Testis (tissue), 3 donors: ENCODE measurements around the gene FAM162A. TPM values are rescaled to one million over a fixed set of nuclear protein-coding genes. Genes with fewer than 3 reads are reported as not detected.

Source experiments
- DNase-seq: peaks from one replicate; pipeline ENCODE4 v3.0.0-alpha.2; 2019
- H3K27ac ChIP-seq, 2 donors: fragments of 200-600 bp; sonication (generic); one replicate each; pipeline ENCODE4 v1.5.1; 2019
- H3K27me3 ChIP-seq: fragments of 200-600 bp; sonication (generic); one replicate; pipeline ENCODE4 v1.5.1; 2019
- H3K36me3 ChIP-seq: fragments of 200-600 bp; sonication (generic); one replicate; pipeline ENCODE4 v1.5.1; 2017; ENCODE audit warnings: low read depth; ENCODE audit errors: missing control alignments
- H3K4me1 ChIP-seq: fragments of 200-600 bp; sonication (generic); one replicate; pipeline ENCODE4 v1.5.1; 2019
- H3K4me3 ChIP-seq, 2 donors: fragments of 200-600 bp; sonication (generic); one replicate each; pipeline ENCODE4 v1.5.1; 2017 to 2019
- H3K9me3 ChIP-seq: fragments of 200-600 bp; sonication (generic); one replicate; pipeline ENCODE4 v1.5.1; 2017
- POLR2A ChIP-seq: fragments of 450-650 bp; IDR thresholded peaks from one replicate; pipeline ENCODE4 v1.6.1; 2017; ENCODE audit warnings: antibody characterized with exemption, mild to moderate bottlenecking, moderate library complexity
- WGBS, 2 donors: methylation state at CpG; one replicate each; pipeline ENCODE4 v1.1.5; 2018; 5-methylcytosine and 5-hydroxymethylcytosine counted together
- intact Hi-C: fragments of 100-400 bp; cut with DNase I; formaldehyde crosslinking; loops from one replicate; pipeline ENCODE4 v1.15.1; 2023; ENCODE audit warnings: low total_unique reads
- polyA plus RNA-seq: library from polyadenylated mRNA; stranded (reverse); fragments of 350-450 nt; fragmentation: Illumina TruSeq; extraction: RNeasy Lipid Tissue Mini Kit (QIAGEN cat#74804); gene quantifications from one replicate; pipeline ENCODE4 v1.2.3, GENCODE V29; 2014; ENCODE audit warnings: low read depth, low replicate concordance; ENCODE audit not compliant: insufficient read depth
- total RNA-seq, 2 donors: library from RNA; depleted of rRNA; stranded (reverse); fragments of >200 nt; gene quantifications; one replicate each; pipeline ENCODE4 v1.2.3, GENCODE V29; 2016
- TF ChIP-seq, protein P1 (sequence below), 3 experiments: fragments of 450-650 bp in 2 of 3; fragments of 200-600 bp in 1 of 3; sonication (generic) in 1 of 3; IDR thresholded peaks; one replicate each; pipeline ENCODE4 v1.5.1; 2016 to 2019; ENCODE audit warnings: antibody characterized with exemption in 3 of 3, mild to moderate bottlenecking in 2 of 3, moderate library complexity in 1 of 3

Gene FAM162A
- total and polyA plus RNA-seq, 3 donors from 2014 or later: 16.0 to 77.7 (median 17.7) TPM

DNA sequence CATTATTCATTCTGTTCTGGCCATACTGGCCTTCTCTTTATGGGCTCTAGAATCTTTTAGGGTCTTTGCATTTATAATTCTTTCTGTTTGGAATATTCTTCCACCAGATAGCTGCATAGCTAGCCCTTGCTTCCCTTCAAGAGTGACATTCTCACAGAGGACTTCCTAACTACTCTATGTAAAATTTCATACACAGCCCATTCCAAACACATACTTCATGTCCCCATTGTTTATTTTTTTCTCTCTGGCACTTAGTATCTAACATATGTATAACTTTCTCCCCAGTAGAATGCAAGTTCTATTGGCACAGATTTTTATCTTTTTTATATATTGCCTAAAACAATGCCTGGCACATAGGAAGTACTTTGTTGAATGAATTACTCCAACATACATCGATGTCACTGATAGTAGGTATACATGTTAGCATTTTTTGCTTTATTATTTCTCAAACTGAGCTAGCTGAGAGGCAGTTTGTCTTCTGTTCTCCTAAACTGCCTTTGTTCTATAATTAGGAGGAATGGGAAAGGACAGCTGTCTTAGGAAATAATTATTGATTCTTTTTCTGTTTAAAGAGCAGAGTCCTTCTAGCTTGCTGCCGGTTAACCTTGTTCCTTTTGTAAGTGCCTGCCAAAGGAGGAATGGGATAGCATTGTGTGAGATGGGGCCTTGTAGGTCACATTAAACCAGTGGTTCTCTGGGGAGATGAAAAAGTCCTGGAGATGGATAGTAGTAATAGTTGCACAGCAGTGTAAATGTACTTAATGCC is 7.9 kb downstream of the FAM162A start:
- Histone ChIP-seq H3K9me3 (no peaks in the 10 kb centered on the region), H3K27ac (peak overlapping the region in 1 of 2 donors; percentile 36), H3K27me3 (no peaks in the 10 kb centered on the region), H3K4me3 (no peak overlapping the region), H3K4me1 (peaks cover 7% of the 10 kb centered on the region), H3K36me3 (no peaks in the 10 kb centered on the region)
- intact Hi-C loops: no loop called here
- TF ChIP-seq, protein P1, sequence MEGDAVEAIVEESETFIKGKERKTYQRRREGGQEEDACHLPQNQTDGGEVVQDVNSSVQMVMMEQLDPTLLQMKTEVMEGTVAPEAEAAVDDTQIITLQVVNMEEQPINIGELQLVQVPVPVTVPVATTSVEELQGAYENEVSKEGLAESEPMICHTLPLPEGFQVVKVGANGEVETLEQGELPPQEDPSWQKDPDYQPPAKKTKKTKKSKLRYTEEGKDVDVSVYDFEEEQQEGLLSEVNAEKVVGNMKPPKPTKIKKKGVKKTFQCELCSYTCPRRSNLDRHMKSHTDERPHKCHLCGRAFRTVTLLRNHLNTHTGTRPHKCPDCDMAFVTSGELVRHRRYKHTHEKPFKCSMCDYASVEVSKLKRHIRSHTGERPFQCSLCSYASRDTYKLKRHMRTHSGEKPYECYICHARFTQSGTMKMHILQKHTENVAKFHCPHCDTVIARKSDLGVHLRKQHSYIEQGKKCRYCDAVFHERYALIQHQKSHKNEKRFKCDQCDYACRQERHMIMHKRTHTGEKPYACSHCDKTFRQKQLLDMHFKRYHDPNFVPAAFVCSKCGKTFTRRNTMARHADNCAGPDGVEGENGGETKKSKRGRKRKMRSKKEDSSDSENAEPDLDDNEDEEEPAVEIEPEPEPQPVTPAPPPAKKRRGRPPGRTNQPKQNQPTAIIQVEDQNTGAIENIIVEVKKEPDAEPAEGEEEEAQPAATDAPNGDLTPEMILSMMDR (IDR thresholded peaks at IDR 0.05): no peak
- TF ChIP-seq POLR2A: no peak
- 38 to 46% methylated on average over 2 of the region's 2 CpGs for WGBS, 2 donors
- DNase-seq: no peak

- TF ChIP-seq, protein P1 (IDR thresholded peaks at IDR 0.05): peak; percentile 50 to 73 (median 55)
- TF ChIP-seq POLR2A: no peak
- 37 to 55% methylated on average over 2 of the region's 2 CpGs for WGBS, 2 donors
- H3K9me3 ChIP-seq: no peaks in the 10 kb centered on the region
- DNase-seq: no peak
- no peak overlapping the region for H3K4me3 ChIP-seq
- H3K27ac ChIP-seq: peak overlapping the region in 1 of 2 donors; percentile 21
- H3K36me3 ChIP-seq: no peaks in the 10 kb centered on the region
- peaks cover 7% of the 10 kb centered on the region for H3K4me1 ChIP-seq
- intact Hi-C loops: no loop called here
- H3K27me3 ChIP-seq: no peaks in the 10 kb centered on the region
Measured at GRCh38 chr3:122392868-122393844, 9.2 kb downstream of the FAM162A start.

DNA sequence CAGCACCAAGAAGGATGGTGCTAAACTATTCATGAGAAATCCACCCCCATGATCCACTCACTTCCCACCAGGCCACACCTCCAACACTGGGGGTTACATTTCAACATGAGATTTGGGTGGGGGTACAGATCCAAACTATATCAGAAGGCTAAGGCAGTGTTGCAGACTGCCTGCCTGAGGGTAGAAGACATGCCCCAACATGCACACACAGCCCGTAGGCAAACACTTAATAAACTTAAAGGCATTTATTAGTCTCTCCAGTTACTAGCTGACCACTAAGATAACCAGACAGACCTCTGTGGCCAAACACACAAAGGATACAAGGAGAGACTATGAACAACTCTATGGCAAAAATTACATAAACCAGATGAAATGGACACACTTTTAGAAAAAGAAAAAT is 10.2 kb downstream of the FAM162A start:
- H3K4me3 ChIP-seq: no peak overlapping the region
- H3K27ac ChIP-seq: no peak overlapping the region
- DNase-seq: no peak
- intact Hi-C loops: no loop called here
- WGBS, 2 donors: 74 to 86% methylated on average over 1 of the region's 1 CpG
- no peaks in the 10 kb centered on the region for H3K36me3 ChIP-seq
- no peaks in the 10 kb centered on the region for H3K9me3 ChIP-seq
- H3K27me3 ChIP-seq: no peaks in the 10 kb centered on the region
- H3K4me1 ChIP-seq: peaks cover 7% of the 10 kb centered on the region
- TF ChIP-seq, protein P1 (IDR thresholded peaks at IDR 0.05): no peak
- no peak for TF ChIP-seq POLR2A

- Histone ChIP-seq H3K27me3 (no peaks in the 10 kb centered on the region), H3K4me1 (peaks cover 7% of the 10 kb centered on the region), H3K27ac (no peak overlapping the region), H3K36me3 (no peaks in the 10 kb centered on the region), H3K9me3 (no peaks in the 10 kb centered on the region), H3K4me3 (no peak overlapping the region)
- intact Hi-C loops: no loop called here
- no peak for DNase-seq
- TF ChIP-seq, protein P1 (IDR thresholded peaks at IDR 0.05): no peak
- no peak for TF ChIP-seq POLR2A
- 63 to 66% methylated on average over 3 of the region's 3 CpGs for WGBS, 2 donors
Measured at GRCh38 chr3:122395582-122395981, 11.6 kb downstream of the FAM162A start.
